WTC11 (cell line): ENCODE data around the gene PDIK1L.

Source experiments
- ATF1 ChIP-seq: sonication (generic); formaldehyde crosslinking; IDR thresholded peaks from 2 replicates; pipeline ENCODE4 v1.8.1; 2023; ENCODE audit warnings: mild to moderate bottlenecking, moderate library complexity, missing genetic modification reagents
- ATF3 ChIP-seq: sonication (generic); formaldehyde crosslinking; conservative IDR thresholded peaks from 2 replicates; pipeline ENCODE4 v1.8.1; 2022; ENCODE audit warnings: mild to moderate bottlenecking, missing genetic modification reagents
- CTCF ChIP-seq: fragments of 200-600 bp; IDR thresholded peaks from 2 replicates; pipeline ENCODE4 v1.8.0; 2022; ENCODE audit warnings: antibody characterized with exemption
- PREB ChIP-seq: sonication (generic); formaldehyde crosslinking; IDR thresholded peaks from 2 replicates; pipeline ENCODE4 v1.8.1; 2022; ENCODE audit warnings: mild to moderate bottlenecking, missing genetic modification reagents, moderate library complexity, borderline replicate concordance
- SP1 ChIP-seq: sonication (generic); formaldehyde crosslinking; conservative IDR thresholded peaks from 2 replicates; pipeline ENCODE4 v1.8.1; 2022; ENCODE audit warnings: missing genetic modification reagents
- TEAD4 ChIP-seq: sonication (generic); formaldehyde crosslinking; IDR thresholded peaks from 2 replicates; pipeline ENCODE4 v1.8.0; 2022; ENCODE audit warnings: mild to moderate bottlenecking, missing genetic modification reagents
- ZBTB21 ChIP-seq: sonication (generic); formaldehyde crosslinking; IDR thresholded peaks from 2 replicates; pipeline ENCODE4 v1.8.1; 2023; ENCODE audit warnings: mild to moderate bottlenecking, missing genetic modification reagents, borderline replicate concordance
- ZNF121 ChIP-seq: sonication (generic); formaldehyde crosslinking; IDR thresholded peaks from 2 replicates; pipeline ENCODE4 v1.8.0; 2023; ENCODE audit warnings: missing genetic modification reagents
- ZNF671 ChIP-seq: fragments of 250-450 bp; sonication (Bioruptor Pico); IDR thresholded peaks from 2 replicates; pipeline ENCODE4 v1.8.0; 2021; ENCODE audit warnings: mild to moderate bottlenecking
- TF ChIP-seq, protein P1 (sequence below): sonication (generic); formaldehyde crosslinking; IDR thresholded peaks from 2 replicates; pipeline ENCODE4 v1.8.0; 2023; ENCODE audit warnings: missing genetic modification reagents, mild to moderate bottlenecking, borderline replicate concordance
- TF ChIP-seq, protein P2 (sequence below): sonication (generic); formaldehyde crosslinking; IDR thresholded peaks from 2 replicates; pipeline ENCODE4 v1.8.0; 2022; ENCODE audit warnings: mild to moderate bottlenecking, missing genetic modification reagents
- TF ChIP-seq, protein P3 (sequence below): sonication (generic); formaldehyde crosslinking; IDR thresholded peaks from 2 replicates; pipeline ENCODE4 v1.8.1; 2023; ENCODE audit warnings: mild to moderate bottlenecking, missing genetic modification reagents, moderate library complexity
- TF ChIP-seq, protein P4 (sequence below): sonication (generic); formaldehyde crosslinking; IDR thresholded peaks from 2 replicates; pipeline ENCODE4 v1.8.0; 2022; ENCODE audit warnings: mild to moderate bottlenecking, missing genetic modification reagents
- TF ChIP-seq, protein P5 (sequence below): fragments of 250-450 bp; sonication (Bioruptor Pico); IDR thresholded peaks from 2 replicates; pipeline ENCODE4 v1.9.0; 2021; ENCODE audit warnings: mild to moderate bottlenecking

- TF ChIP-seq CTCF: no peak
- TF ChIP-seq ATF3 (CRISPR knock-in tag): no peak
- no peak for TF ChIP-seq TEAD4
- no peak for TF ChIP-seq SP1 (CRISPR knock-in tag)
- TF ChIP-seq PREB: no peak
- TF ChIP-seq, protein P1, sequence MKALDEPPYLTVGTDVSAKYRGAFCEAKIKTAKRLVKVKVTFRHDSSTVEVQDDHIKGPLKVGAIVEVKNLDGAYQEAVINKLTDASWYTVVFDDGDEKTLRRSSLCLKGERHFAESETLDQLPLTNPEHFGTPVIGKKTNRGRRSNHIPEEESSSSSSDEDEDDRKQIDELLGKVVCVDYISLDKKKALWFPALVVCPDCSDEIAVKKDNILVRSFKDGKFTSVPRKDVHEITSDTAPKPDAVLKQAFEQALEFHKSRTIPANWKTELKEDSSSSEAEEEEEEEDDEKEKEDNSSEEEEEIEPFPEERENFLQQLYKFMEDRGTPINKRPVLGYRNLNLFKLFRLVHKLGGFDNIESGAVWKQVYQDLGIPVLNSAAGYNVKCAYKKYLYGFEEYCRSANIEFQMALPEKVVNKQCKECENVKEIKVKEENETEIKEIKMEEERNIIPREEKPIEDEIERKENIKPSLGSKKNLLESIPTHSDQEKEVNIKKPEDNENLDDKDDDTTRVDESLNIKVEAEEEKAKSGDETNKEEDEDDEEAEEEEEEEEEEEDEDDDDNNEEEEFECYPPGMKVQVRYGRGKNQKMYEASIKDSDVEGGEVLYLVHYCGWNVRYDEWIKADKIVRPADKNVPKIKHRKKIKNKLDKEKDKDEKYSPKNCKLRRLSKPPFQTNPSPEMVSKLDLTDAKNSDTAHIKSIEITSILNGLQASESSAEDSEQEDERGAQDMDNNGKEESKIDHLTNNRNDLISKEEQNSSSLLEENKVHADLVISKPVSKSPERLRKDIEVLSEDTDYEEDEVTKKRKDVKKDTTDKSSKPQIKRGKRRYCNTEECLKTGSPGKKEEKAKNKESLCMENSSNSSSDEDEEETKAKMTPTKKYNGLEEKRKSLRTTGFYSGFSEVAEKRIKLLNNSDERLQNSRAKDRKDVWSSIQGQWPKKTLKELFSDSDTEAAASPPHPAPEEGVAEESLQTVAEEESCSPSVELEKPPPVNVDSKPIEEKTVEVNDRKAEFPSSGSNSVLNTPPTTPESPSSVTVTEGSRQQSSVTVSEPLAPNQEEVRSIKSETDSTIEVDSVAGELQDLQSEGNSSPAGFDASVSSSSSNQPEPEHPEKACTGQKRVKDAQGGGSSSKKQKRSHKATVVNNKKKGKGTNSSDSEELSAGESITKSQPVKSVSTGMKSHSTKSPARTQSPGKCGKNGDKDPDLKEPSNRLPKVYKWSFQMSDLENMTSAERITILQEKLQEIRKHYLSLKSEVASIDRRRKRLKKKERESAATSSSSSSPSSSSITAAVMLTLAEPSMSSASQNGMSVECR: no peak
- TF ChIP-seq ATF1 (CRISPR knock-in tag): no peak
- TF ChIP-seq, protein P2, sequence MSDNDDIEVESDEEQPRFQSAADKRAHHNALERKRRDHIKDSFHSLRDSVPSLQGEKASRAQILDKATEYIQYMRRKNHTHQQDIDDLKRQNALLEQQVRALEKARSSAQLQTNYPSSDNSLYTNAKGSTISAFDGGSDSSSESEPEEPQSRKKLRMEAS (CRISPR knock-in tag): no peak
- TF ChIP-seq, protein P3, sequence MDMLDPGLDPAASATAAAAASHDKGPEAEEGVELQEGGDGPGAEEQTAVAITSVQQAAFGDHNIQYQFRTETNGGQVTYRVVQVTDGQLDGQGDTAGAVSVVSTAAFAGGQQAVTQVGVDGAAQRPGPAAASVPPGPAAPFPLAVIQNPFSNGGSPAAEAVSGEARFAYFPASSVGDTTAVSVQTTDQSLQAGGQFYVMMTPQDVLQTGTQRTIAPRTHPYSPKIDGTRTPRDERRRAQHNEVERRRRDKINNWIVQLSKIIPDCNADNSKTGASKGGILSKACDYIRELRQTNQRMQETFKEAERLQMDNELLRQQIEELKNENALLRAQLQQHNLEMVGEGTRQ (CRISPR knock-in tag): no peak
- TF ChIP-seq, protein P4, sequence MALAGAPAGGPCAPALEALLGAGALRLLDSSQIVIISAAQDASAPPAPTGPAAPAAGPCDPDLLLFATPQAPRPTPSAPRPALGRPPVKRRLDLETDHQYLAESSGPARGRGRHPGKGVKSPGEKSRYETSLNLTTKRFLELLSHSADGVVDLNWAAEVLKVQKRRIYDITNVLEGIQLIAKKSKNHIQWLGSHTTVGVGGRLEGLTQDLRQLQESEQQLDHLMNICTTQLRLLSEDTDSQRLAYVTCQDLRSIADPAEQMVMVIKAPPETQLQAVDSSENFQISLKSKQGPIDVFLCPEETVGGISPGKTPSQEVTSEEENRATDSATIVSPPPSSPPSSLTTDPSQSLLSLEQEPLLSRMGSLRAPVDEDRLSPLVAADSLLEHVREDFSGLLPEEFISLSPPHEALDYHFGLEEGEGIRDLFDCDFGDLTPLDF: no peak
- TF ChIP-seq, protein P5, sequence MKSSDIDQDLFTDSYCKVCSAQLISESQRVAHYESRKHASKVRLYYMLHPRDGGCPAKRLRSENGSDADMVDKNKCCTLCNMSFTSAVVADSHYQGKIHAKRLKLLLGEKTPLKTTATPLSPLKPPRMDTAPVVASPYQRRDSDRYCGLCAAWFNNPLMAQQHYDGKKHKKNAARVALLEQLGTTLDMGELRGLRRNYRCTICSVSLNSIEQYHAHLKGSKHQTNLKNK (CRISPR knock-in tag): no peak
- TF ChIP-seq ZBTB21 (CRISPR knock-in tag): no peak
- TF ChIP-seq ZNF121 (CRISPR knock-in tag): no peak
- TF ChIP-seq ZNF671: no peak
Observed at GRCh38 chr1:26163684-26164035, 52.0 kb downstream of the PDIK1L start.
